ENCODE results near the gene HRAS.
A peak's percentile ranks its signal among the peaks of the same experiment; 100 is the strongest.
"Not testable (repeated sequence)": the region's sequence is repeated elsewhere in the genome, so short reads cannot be mapped to it uniquely, and the experiment has no call there.

The HRAS gene

DNA sequence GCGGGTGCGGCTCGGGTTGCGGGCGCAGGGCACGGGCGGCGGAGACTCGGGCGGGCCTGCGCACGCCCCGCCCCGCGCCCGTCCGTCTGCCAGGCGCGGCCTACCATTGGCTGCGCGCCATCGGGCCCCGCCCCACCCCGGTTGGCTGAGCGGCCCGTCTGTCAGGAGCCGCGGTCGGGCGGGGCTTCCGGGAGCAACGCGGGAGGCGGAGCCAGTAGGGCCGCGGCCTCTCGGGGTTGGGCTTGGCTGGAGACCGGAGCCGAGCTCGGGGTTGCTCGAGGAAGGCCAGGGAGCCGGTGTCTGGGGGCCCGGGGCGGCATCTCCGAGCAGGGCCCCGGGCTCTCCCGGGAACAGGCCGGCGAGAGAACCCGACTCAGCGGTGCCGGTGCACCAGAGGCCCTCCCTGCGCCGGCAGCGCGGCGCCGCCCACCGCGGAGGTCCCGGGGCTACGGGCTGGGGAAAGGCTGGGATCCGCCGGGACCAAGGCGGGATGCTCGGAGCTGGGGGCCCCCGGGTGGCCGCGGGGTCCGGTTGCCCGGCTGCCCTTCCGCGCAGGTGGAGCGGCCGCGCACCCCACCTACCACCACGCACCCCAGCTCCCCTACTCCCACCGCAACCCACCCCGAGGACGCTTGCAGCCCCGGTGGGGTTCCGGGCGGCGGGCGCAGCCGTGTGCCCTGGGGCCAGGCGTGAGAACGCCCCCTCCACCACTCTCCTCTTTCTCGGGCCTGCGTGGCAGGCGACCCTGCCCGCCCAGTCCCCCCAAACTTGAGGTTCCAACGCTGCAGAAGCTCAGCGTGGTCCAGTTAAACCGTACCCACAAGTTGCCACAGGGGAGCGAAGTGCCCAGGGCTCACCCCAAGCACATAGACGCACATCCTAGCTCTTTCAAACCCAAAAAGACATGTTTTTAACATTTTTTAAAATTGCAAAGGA lies at the start of gene HRAS:
HRAS (minus strand) TSS at position 58 of the 936 bp plus-strand sequence.
- peak; percentile 94 for DNase-seq

DNA sequence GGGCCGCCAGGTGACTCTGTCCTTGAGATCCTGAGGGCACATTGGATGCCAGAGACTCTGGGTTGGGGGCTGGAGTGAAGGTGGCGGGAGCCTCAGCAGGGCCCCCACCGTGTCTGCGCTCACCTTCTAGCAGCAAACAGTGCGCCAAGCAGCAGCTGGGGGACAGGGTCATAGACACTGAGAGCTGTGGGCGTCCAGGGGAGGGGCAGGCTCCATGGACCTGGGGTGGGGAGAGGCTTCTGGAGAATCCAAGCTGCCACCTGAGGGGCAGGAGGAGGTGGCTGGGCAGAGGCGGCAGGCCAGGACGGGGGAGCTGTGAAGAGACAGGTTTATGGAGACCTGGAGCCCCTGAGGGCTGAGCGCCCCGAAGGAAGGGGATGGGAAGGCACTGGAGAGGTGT lies 48.9 kb upstream of the HRAS start:
- no peak for DNase-seq

DNA sequence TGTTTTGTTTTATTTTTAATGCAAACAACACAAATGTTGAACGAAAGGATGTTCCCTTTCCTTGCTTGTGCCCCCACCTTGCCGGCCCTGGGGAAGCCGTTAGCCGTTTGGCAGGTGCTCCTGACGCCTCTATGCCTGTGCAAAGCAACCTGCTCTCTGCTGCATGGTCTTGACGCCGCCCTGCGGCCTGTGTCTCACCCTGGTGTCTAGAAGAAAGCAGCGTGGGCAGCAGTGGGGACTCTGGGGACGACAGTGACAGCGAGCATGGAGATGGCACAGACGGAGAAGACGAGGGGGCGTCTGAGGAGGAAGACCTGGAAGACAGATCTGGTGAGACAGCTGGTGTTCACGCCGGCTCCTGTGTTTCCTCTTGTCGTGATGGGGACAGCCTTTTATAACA lies 46.4 kb upstream of the HRAS start:
- no peak for DNase-seq

DNA sequence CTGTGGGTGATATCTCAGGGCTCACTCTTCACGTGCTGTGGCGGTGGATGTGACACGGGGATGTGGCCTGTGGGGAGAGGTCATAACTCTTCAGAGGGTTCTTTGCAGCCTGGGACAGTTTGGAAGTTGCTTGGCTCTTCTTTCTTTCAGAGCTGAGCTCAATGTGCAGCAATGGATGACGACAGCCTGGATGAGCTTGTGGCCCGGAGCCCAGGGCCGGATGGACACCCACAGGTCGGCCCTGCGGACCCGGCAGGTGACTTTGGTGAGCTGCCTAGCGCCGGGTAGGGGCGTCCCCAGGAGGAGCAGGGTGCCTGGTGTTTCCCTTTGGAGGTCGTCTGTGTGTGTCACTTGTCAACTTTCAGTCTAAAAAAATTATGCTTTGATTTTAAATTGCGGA lies 46.0 kb upstream of the HRAS start:
- no peak for DNase-seq

DNA sequence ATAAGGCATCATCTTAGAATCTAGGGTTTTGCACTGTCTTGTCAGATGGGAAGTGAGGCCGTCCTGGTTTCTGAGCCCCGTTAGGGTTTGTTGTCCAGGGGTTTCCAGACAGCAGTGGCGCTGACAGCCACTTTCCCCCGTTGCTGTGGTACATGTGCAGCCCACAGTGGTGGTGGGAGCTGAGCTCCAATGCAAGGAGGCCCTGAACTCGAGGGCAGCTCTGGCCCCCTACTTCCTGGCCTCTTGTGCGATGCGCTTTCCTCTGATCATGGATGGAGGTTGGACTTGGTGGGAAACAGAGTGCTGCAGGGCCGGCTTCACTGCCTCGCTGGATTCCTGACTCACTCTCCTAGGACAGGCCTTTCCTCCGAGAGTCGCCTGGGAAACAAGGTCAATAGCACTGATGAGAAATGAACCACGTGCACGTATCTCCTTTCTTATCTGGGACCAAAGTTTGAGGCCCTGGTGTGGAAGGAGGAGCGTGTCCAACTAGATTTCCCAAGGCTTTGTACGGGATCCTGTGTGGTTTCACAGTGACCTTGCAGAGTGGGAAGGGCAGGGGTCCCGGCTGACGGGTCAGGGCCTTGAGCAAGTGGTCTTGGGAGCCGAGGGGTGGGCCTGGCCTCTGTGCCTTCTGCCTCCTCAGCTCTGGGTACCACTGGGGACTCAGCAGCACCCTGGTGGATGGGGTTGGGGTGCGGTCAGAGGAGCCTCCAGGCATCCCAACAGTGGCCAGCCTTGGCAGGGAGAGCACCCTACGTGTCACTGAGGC lies 44.6 kb upstream of the HRAS start:
- no peak for DNase-seq

DNA sequence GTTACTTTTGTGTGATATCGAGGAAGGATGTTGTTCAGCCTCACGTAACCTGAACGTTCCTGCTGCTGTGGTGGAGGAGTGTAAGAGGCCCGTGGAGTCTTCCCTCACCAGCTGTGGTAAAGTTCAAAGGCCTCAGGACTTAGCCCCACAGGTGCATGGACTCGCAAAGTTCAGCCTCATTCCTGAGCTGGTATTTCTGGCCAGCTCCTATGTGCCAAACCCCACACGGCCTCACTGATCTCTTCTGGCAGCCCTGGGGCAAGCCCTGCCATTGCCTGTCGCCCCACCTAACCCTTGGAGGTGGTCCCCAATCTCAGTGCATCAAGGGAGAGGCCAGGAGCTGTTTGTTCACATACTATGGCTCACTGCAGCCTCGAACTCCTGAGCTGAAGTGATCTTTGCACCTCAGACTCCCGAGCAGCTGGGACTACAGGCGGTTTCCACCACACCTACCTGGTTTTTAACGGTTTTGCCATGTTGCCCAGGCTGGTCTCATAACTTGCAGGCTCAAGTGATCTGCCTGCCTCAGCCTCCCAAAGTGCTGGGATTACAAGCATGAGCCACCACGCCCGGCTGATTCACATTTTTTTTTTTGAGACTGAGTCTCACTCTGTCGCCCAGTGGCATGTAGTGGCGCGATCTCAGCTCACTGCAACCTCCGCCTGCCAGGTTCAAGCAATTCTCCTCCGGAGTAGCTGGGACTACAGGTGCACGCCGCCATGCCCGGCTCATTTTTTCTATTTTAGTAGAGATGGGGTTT lies 43.1 kb upstream of the HRAS start:
- no peak for DNase-seq

DNA sequence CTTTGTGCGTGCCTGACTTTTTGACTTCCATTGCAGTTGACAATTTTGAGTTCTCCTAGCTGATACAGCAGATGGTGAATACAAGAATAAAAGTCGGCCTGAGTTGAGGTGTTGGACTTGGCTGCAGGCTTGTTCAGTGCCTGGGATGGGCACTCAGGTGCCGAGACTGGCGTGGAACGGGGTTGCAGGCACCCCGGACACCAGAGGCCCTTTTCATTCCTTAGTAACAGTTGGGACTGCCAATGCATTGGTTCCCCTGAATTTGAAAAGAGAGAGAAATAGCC lies 42.2 kb upstream of the HRAS start:
- DNase-seq = no peak

DNA sequence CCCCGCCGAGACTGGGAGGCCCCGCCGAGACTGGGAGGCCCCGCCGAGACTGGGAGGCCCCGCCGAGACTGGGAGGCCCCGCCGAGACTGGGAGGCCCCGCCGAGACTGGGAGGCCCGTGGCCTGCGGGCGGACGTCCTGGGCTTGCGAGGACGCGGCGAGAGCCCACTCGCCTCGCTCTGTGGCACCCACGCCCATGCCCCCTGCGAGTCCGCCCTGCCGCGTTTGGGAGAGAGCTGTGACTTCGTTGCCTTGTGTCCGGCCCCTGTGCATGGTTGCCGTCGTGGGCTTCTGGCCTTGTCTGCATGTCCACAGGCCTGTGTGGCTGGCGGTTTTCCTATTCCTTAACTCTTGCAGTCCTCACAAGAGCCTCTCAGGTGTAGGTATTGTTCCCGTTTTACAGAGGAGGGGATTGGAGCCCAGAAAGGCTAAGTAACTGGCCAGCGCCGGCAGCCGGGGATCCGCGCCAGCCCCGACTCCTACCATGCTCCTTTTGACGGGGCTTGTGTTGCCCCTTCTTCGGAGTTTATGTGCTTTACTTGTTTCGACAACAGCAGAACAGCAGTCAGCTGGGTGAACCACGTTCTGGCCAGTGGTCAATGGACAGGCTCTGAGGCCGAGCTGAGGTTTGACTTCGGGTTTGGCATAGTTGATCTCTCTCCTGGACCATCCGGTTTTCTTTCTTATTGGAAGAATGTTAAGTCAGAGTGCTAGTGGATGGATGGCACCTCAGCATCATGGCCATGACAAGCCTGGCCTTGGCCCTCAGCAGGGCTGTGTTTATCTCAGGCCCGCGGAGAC lies 41.6 kb upstream of the HRAS start:
- no peak for DNase-seq

DNA sequence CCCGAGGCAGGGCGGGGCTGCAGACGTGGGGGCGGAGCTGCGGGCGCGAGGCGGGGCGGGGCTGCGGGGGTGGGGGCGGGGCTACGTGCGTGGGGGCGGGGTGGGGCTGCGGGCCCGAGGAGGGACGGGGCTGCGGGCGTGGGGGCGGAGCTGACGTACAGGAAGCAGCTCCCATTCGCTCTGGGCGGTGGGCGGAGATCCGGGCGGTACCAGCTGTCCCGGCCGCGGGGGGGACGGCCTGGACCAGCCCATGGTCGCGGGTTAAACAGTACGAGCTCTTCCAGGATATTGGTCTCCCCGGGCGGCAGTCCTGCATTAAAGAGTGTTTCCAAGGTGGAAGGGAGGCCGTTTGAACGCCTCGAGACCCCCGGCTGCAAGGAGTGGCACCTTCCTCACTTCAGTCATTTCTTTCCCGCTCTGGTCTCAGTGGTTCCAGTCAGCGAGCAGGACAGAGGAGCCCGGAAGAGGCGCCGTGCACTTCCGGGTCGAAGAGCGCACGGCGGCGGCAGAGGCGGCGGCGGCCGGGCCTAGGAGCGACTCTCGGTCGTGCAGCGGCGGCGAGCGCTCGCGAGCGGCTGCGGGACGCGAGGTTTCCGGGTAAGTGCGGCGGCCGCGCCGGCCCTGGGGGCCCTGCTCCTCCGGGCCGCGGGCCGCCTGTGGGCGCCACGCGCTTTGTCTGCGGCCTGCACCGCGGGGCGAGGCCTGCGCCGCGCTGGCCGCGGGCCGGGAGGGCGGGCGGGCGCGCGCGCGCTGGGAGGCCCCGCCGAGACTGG lies 40.8 kb upstream of the HRAS start, which contains the start of gene PHRF1:
PHRF1 (plus strand) TSS at position 475 of the 773 bp plus-strand sequence. CDS start 5,043 bp downstream, outside the sequence.
- peak; percentile 95 for DNase-seq

DNA sequence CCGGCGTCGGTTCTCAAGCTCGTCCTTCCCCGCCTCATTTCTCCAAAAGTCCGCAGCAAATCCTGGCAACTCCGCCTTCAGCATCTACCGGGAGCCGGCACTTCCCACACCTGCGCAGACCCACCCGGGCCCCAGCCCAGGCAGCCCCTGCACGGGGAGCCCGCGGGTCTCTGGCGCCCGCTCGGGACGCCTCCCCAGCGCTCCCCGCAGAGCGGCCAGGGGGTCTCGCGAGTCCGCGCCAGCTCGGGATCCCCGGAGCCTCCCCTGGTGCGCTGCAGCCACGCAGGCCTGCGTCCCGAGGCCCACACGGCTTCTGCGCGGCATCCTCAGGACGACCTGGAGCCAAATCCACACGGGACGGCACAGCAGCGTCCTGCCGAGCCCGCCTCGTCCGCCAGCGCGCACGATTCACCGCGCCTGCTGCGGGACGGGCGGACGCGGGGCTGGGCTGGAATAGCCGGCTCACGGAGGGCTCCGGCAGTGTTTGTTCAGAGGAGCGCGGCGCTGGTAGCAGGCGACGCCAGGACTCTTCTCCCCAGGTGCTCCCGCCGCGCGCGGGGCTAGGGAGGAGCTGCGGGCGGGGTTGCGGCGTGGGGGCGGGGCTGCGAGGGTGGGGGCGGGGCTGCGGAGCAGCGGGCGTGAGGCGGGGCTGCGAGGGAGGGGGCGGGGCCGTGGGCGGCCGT lies 40.1 kb upstream of the HRAS start:
- peak; percentile 79 for DNase-seq

DNA sequence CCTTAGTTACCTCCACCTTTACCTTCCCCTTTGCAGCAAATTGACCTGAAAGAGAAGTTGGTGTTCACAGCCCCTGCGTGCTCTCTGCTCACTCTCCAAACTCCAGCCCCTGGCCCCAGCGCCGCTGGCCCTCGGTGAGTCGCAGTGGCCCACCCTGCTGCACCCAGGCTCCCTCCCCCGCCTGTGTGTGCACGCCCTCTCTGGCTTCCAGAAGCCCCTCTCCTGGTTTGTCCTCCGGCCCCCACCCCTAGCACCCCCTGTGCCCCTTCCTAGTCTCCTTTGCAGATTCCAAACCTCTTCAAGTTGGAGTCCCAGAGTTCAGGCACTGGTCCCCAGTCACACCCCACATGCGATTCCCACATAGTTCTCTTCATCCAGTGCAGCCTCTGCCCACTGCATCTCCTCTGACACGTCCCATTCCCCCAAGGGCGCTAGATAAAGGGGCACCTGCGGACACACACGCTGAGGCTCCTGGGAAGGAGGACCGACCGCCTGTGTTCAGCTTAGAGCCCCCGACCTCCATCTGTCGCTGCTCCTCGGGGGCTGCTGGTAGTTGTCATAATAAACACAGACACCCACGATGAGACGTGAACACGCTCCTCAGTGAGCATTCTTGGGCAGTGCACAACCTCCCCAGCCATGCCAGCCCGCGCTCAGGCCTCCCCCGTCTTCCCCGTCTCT lies 39.4 kb upstream of the HRAS start:
- no peak for DNase-seq

DNA sequence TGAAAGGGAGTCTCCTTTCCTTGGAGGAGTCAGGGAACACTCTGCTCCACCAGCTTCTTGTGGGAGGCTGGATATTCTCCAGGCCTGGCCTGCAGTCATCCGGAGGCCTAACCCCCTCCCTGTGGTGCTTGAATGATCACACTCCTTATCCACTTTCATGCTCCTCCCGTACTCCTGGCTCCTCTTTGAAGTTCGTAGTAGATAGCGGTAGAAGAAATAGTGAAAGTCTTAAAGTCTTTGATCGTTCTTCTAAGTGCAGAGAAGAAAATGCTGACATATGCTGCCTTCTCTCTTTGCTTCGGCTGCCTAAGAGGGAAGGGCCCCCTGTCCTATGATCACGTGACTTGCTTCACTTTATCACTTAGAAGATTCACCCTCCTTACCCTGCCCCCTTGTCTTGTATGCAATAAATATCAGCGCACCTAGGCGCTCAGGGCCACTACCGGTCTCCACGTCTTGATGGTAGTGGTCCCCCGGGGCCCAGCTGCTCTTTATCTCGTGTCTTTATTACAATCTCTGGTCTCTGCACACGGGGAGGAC lies 38.7 kb upstream of the HRAS start:
- DNase-seq = not testable (repeated sequence)

DNA sequence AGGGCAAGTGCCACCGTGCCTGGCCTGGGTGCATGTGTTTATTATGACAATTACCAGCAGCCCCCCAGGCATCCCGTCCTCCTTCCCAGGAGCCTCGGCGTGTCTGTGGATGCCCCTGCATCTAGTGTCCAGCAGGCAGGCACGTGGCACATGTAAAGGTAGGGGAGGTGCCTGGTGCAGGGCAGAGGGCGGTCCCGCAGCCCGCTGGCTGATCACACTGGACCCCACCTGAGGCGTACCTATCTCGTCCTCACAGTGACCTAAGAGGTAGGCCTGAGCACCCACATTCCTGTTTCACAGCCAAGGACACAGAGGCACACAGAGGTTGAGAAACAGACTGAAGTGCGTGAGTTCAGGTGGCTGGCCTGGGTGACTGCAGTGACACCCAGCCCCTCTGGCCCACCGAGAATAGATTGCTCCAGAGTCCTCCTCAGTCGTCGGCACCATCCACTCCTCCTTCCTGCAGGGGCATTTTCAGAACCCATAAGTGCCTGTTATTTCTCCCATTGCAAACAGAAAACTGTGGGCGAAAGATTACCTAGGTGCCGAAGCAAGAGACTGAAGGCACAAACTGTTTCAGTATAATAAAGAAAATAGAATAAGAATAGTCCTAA lies 37.9 kb upstream of the HRAS start:
- DNase-seq = no peak

DNA sequence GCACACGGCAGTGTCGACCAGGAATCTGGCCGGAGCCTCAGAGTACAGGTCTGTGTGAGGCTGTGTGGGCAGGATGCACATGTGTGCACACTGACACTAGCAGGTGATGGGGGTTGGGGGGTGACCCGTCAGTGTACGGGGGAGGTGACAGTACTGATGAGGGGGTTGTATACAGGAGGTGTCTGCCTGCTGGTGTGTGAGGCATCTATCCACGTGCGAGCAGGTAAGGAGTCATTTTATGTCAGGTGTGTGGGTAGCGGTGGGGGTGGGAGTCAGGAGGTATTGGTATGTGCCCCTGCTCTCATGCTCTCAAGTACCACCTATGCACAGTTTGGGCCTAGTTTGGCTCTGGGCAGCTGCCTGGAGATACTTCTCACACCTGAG lies 36.4 kb upstream of the HRAS start:
- DNase-seq = no peak

DNA sequence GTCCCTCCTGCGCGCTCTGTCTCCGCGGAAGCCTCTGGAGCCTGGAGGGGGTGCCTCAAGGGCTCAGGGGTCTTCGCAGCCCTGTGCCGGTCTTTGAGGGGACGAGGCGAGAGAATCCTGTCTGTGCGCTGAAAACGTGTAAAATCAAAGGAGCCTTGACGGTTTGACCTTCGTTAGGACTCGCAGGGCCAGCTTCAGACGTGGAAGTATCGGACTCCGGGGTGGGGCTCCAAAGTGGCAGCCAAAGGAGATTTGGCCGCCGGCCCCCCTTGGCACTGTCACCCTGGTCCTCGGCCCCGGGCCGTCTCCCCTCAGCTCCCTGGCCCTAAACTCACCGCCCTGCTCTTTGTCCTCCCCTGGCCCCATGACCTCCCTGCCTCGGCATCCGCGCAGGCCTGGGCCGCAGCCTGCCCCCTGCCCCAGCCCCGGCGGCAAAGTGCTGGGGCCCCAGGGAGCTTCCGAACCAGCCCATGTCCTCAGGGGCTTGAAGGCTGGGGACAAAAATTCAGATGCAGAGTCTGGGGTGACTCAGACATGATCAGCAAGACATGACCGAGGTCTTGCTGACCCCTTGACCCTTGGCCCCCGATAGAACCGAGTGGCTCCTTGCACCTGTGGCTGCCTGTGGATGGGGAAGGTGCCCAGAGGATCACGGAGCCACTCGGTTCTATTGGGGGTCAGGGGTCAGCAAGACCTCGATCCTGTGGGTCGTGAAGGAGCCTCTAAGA lies 33.9 kb upstream of the HRAS start:
- DNase-seq = no peak

DNA sequence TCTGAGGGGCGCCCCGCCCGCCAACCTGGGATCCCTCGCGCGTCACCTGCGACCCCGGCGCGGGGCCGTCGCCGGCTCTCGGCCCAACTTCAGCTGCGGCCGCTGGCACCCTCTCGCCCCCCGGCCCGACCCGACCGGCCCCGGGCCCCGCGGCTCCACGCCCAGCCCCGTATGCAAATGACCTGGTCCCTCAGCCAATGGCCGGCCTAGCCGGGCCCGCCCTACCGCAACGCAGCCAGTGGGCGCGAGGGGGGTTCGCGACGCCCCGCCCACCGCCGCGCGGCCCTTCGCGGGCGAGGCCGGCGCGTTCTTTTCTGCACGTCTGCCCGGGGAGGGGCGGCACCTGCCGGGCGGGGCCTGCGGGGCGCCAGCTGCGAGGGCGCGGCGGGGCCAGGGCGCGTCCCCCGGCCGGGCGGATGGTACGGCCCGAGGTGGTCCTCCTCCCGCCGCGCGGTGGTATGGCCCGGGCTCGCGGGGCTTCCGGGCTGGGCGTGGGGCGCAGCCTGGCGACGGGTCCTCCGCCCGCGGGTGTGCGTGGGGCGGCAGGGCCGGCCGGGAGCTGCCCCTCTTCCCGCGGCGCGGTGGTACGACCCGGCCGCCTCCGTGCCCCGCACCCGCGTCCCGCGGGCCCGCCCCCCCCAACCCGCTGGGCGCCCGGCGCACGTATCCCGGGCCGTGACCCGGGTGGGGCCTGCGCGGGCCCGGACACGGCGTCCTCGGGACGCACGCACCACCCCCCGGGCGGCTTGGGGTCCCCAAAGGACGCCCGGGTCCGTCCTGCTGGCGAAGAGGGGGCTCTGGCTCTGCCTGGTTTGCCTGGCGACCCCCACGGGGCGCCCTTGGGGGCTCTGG lies 33.2 kb upstream of the HRAS start:
- DNase-seq = peak; percentile 92

DNA sequence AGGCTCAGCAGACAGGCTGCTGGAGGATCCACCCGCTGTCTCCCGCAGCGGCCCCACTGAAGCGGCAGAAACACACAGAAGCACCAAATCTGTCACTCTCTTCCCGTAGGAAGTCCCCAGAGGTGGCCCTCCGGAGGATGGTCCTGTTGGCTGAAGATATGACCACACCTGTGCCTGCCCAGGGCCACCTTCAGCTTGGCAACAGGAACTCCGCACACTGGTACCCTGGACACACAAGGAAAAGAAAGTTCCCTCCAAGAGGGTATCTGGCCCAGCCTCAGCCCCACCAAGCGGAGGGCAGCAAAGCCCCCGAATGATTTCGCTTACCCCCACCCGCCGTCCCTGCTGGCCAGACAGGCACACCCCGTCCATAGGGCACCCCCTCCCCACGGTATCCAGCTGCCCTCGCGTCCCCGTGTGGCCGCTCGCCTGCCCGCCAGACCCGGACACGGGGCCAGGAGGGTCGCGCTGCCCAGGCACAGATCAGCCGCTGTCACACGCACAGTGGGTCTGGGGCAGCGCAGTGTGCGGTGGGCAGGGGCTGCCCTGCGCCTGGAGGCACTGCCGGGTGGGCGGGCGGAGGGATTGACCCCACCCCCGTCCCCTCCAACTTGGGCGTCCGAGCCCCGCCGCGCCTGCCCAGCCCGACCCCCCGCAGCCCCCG lies 32.4 kb upstream of the HRAS start:
- peak; percentile 40 for DNase-seq
